NT2/D1 (cell line): ENCODE results near the gene CKMT2.

ENCODE experiments used
- YY1 ChIP-seq: IDR thresholded peaks from 2 replicates; pipeline ENCODE4 v1.6.1; 2011; ENCODE audit not compliant: insufficient read length, insufficient read depth
- ZNF274 ChIP-seq: IDR thresholded peaks from 2 replicates; pipeline ENCODE4 v1.6.1; 2011; ENCODE audit warnings: mild to moderate bottlenecking, low read depth, low read length

GRCh38 chr5:81234801-81235200, 1.7 kb downstream of the CKMT2 start:
- TF ChIP-seq ZNF274 (no peak), YY1 (no peak)
